Tibial nerve (tissue), 4 donors: ENCODE results near the gene SPRN. TPM values are rescaled to one million over a fixed set of nuclear protein-coding genes. Genes with fewer than 3 reads are reported as not detected.

ENCODE experiments used
- DNase-seq, 2 donors: peaks; one replicate each; pipeline ENCODE4 v3.0.0-alpha.2; 2019; ENCODE audit warnings: low spot score in 2 of 2
- H3K27ac ChIP-seq, 4 donors: fragments of 200-600 bp; sonication (generic) in 3 of 4; one replicate each; pipeline ENCODE4 v1.5.1; 2017 to 2019; ENCODE audit warnings: mild to moderate bottlenecking in 1 of 4
- H3K27me3 ChIP-seq, 2 donors: fragments of 200-600 bp; sonication (generic) in 1 of 2; one replicate each; pipeline versions ENCODE4 v1.5.1 to v1.6.0; 2017 to 2019
- H3K36me3 ChIP-seq, 3 donors: fragments of 200-600 bp; sonication (generic); one replicate each; pipeline ENCODE4 v1.5.1; 2018 to 2019
- H3K4me1 ChIP-seq, 4 donors: fragments of 200-600 bp; sonication (generic) in 3 of 4; one replicate each; pipeline ENCODE4 v1.5.1; 2017 to 2019
- H3K4me3 ChIP-seq, 4 donors: fragments of 200-600 bp; sonication (generic) in 3 of 4; one replicate each; pipeline ENCODE4 v1.5.1; 2017 to 2019; ENCODE audit warnings: mild to moderate bottlenecking in 1 of 4, moderate library complexity in 1 of 4
- H3K9me3 ChIP-seq, 4 donors: fragments of 200-600 bp; sonication (generic) in 3 of 4; one replicate each; pipeline ENCODE4 v1.5.1; 2017 to 2019
- CTCF ChIP-seq, 5 experiments: fragments of 200-600 bp in 3 of 5; fragments of 450-650 bp in 2 of 5; sonication (generic) in 3 of 5; IDR thresholded peaks; one replicate each; pipeline ENCODE4 v1.5.1; 2016 to 2019; ENCODE audit warnings: antibody characterized with exemption in 5 of 5, mild to moderate bottlenecking in 3 of 5, moderate library complexity in 2 of 5
- EP300 ChIP-seq, 2 donors: sonication (generic); formaldehyde crosslinking; IDR thresholded peaks; one replicate each; pipeline ENCODE4 v1.6.1; 2017; ENCODE audit warnings: antibody characterized with exemption in 2 of 2, mild to moderate bottlenecking in 1 of 2
- POLR2A ChIP-seq, 2 donors: fragments of 450-650 bp; IDR thresholded peaks; one replicate each; pipeline ENCODE4 v1.6.1; 2017; ENCODE audit warnings: antibody characterized with exemption in 2 of 2, mild to moderate bottlenecking in 2 of 2, moderate library complexity in 2 of 2
- WGBS, 2 donors: methylation state at CpG; one replicate each; pipeline ENCODE4 v1.1.5; 2018; 5-methylcytosine and 5-hydroxymethylcytosine counted together
- total RNA-seq, 4 donors: library from RNA; depleted of rRNA; stranded (reverse); fragments of >200 nt; gene quantifications; one replicate each; pipeline ENCODE4 v1.1.0, GENCODE V29; 2016

SPRN gene
- total RNA-seq, 4 donors from 2014 or later = not detected

DNA sequence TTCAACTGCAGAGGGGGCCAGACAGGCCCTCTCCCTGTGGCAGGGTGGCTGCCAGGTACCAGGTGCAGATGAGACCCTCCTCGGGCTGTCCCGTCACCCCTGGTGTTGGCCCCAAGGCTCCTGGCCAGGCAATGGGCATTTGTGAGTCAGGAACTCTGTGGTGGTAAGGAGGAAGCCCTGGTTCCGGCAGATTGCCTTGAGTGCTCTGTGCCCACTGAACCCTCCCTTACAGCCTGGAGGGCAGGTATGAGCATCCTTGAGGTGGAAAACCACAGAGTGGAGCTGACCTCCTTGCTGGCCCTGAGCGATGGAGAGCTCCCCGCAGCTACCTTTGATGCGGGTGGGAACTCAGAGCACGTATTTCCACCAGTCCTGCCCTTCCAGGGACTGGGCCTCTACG lies 43.4 kb downstream of the SPRN start:
- H3K27me3 ChIP-seq = no peaks in the 10 kb centered on the region
- no peaks in the 10 kb centered on the region for H3K9me3 ChIP-seq
- H3K36me3 ChIP-seq = peaks cover 0 to 47% (median 4%) of the 10 kb centered on the region in 3 donors
- DNase-seq = no peak
- H3K4me3 ChIP-seq = no peak overlapping the region
- 93 to 94% methylated on average over 3 to 8 of the region's 8 CpGs for WGBS, 2 donors
- no peak for TF ChIP-seq POLR2A (IDR thresholded peaks at IDR 0.05)
- TF ChIP-seq EP300 (IDR thresholded peaks at IDR 0.05) = no peak
- no peak for TF ChIP-seq CTCF (IDR thresholded peaks at IDR 0.05)
- H3K4me1 ChIP-seq = peaks cover 0 to 30% (median 17%) of the 10 kb centered on the region in 4 donors
- H3K27ac ChIP-seq = no peak overlapping the region

- 88 to 93% methylated on average over 20 to 36 of the region's 36 CpGs for WGBS, 2 donors
- DNase-seq = no peak
- Histone ChIP-seq H3K4me3 (peak overlapping the region; percentile 65 to 98 (median 78)), H3K27ac (peak overlapping the region; percentile 23 to 93 (median 86)), H3K4me1 (peaks cover 0 to 35% (median 19%) of the 10 kb centered on the region in 4 donors), H3K9me3 (no peaks in the 10 kb centered on the region), H3K27me3 (no peaks in the 10 kb centered on the region), H3K36me3 (peaks cover 0 to 41% (median 4%) of the 10 kb centered on the region in 3 donors)
- TF ChIP-seq POLR2A (IDR thresholded peaks at IDR 0.05) (no peak), CTCF (IDR thresholded peaks at IDR 0.05) (no peak), EP300 (IDR thresholded peaks at IDR 0.05) (no peak)
Observed at GRCh38 chr10:133379801-133380666, 44.4 kb downstream of the SPRN start.

GRCh38 chr10:133379152-133379800 lies 45.1 kb downstream of the SPRN start, which contains the start of gene PAOX:
TSS of gene PAOX (plus strand) at chr10:133379262. CDS start at chr10:133379317, 55 bp downstream.
- 4% methylated on average over 32 of the region's 78 CpGs; no CpG with 5 or more reads in 1 of the 2 donors for WGBS, 2 donors
- H3K9me3 ChIP-seq = no peaks in the 10 kb centered on the region
- peak within 1 kb of the TSS; percentile 73 to 98 (median 78) for H3K4me3 ChIP-seq
- peak within 1 kb of the TSS; percentile 77 to 95 (median 92) for H3K27ac ChIP-seq
- no peak for TF ChIP-seq CTCF (IDR thresholded peaks at IDR 0.05)
- peak in 1 of 2 donors; percentile 8 for TF ChIP-seq POLR2A (IDR thresholded peaks at IDR 0.05)
- TF ChIP-seq EP300 (IDR thresholded peaks at IDR 0.05) = no peak
- peaks cover 0 to 34% (median 0%) of the 10 kb centered on the region in 3 donors for H3K36me3 ChIP-seq
- H3K27me3 ChIP-seq = no peaks in the 10 kb centered on the region
- peaks cover 0 to 43% (median 20%) of the 10 kb centered on the region in 4 donors for H3K4me1 ChIP-seq
- DNase-seq = peak; percentile 45 to 55

- Histone ChIP-seq H3K4me1 (peaks cover 0 to 49% (median 25%) of the 10 kb centered on the region in 4 donors), H3K4me3 (peak overlapping the region; percentile 73 to 98 (median 78)), H3K27ac (peak overlapping the region; percentile 77 to 95 (median 92)), H3K36me3 (peaks cover 0 to 26% (median 0%) of the 10 kb centered on the region in 3 donors), H3K9me3 (no peaks in the 10 kb centered on the region), H3K27me3 (no peaks in the 10 kb centered on the region)
- TF ChIP-seq POLR2A (IDR thresholded peaks at IDR 0.05) (peak; percentile 26 to 39), CTCF (IDR thresholded peaks at IDR 0.05) (no peak), EP300 (IDR thresholded peaks at IDR 0.05) (peak in 1 of 2 donors; percentile 82)
- peak; percentile 39 to 40 for DNase-seq
- 0% methylated on average over 10 to 65 of the region's 90 CpGs for WGBS, 2 donors
Observed at GRCh38 chr10:133378251-133379096, 46.0 kb downstream of the SPRN start.
